GM04503 (cell line): ENCODE results near the gene PARP11.
"Not testable (repeated sequence)": the region's sequence is repeated elsewhere in the genome, so short reads cannot be mapped to it uniquely, and the experiment has no call there.

Experiments used
- DNase-seq: peaks from one replicate; pipeline ENCODE4 v3.0.0-alpha.2; 2012; ENCODE audit warnings: low read depth

The PARP11 gene

DNA sequence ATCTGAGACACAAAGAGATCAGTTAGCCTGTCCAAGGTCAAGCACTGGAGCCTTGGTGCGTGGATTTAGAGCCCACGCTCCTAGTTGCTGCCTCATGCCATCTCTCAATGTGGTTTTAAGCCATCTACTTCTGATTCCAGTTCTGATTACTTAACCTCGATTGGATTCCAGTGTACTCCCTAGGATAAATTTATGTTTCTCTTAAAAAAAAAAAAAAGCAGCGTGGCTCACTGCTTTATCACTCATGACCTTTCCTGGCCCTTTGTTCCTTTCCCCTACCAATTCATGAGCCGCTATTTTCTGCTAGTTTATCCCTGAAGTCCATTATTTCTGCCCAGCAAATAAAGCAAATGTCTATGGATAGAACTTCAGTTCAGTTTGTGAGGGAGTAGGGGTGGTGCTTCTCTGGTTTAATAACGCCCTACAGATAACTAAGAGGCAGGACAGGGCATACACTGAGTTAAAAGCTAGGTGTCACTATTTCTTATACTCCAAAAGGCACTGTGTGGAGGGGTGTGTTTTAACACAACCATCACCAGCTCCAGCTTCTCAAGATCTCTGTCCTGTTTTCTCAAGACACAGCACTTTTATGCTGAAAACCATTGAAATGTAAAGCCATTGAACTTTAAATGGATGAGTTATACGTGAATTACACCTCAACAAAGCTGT lies 9.8 kb upstream of the PARP11 start:
- no peak for DNase-seq

DNA sequence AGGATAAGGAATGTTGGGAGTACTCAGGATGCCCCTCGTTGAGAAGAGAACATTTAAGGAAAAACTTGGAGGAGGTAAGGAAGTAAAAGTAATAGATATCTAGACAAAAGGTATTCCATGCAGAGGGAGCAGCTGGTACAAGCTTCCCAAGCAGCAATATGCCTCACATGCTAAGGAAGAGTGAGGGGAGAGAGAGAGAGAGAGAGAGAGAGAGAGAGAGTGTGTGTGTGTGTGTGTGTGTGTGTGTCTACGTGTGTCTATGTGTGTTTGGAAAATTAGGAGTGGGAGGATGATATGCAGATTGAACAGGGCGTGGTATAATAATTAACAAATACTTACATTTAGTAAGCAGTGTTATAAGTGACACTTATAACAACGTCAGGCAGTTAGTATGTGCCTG lies 9.2 kb upstream of the PARP11 start:
- DNase-seq, result no peak

DNA sequence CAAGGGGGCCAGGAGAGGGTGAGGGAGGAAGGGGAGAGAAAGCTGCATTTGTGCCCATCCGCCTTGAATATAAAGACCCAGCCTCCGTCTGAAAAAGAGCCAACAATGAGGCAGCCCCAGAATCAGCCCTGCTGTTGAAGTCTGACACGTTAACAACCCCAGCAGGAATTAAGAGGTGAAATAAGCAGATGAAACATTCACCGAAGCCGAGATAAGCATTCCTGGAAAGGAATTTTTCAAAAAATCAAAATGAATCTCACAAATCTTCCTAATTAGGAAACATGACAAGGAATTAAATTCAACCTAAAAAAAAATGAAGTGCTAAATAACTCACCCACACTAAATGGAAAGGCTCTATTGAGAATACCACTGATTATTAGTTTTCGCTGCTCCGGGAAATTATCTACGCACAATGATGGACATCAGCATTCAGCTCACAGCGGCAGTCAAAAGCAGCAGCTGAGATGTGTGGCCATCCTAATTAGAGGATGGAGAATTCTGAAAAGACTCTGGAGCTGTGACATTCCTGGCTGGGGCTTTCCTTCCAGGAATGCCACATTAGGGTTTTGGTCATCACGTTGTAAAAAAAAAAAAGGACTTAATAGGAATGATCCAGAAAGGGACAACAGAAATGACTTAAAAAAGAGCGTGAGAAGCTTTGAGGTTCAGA lies 8.2 kb upstream of the PARP11 start:
- DNase-seq, result no peak

DNA sequence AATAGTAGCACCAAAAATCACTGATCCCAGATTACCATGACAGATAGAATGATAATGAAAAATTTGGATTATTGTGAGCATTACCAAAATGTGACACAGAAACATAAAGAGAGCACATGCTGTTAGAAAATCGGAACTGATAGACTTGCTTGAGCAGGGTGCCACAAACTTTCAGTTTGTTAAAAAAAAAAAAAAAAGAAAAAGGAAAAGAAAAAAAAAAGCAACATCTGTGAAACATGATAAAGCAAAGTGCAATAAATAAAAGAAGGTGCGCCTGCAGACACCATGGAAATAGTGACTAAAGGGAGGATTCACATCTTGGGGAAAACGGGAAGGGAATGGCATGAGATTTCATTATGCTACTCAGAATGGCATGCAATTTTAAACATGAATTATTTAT lies 6.6 kb upstream of the PARP11 start:
- no peak for DNase-seq

DNA sequence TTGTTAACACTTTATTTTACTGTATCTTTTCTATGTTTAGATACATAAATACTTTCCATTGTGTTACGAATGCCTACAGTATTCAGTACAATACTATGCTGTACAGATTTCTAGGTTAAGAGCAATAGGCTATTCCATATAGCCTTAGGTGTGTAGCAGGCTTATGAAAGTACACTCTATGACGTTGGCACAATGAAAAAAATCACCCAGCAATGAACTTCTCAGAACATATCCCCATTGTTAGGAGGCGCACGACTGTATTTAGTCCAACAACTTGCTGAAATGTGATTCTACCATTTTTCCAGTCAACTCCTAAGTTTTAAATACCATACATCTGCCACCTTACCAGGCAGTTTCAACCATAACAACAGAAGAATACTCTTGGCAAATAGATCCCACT lies 1.8 kb downstream of the PARP11 start:
- no peak for DNase-seq

DNA sequence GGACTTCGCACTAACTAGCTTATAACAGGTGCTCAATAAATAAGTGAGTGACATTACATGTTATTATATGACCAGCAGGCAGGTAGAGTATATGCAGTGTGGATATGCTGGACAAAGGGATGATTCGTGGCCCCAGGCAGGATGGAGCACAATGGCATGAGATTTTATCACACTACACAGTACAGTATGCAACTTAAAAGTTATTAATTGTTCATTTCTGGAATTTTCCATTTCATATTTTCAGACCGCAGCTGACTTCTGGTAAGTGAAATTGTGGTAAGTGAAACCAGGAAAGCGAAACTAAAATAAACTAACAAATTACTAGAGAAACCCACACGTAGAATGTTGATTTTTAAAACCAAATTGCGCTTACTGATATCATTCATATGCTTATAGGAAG lies 3.3 kb downstream of the PARP11 start:
- DNase-seq, result no peak

DNA sequence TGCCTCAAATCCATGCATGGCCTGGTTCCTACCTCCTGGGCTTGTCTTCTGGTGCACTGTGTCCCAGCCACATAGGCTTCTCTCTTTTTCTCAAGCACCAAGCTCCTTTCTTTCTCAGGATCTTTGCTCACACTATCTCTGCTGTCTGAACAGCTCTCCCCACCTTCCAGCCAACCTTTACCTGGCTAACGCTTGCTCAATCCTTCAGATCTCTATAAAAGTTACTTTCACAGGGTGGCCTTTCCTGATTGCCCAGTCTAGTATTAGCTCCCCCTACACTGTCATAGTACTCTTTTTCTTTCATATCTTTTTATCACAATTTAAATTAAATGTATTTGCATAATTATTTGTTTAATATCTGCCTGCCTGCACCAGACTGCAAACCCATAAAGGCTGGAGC lies 3.8 kb downstream of the PARP11 start:
- no peak for DNase-seq

DNA sequence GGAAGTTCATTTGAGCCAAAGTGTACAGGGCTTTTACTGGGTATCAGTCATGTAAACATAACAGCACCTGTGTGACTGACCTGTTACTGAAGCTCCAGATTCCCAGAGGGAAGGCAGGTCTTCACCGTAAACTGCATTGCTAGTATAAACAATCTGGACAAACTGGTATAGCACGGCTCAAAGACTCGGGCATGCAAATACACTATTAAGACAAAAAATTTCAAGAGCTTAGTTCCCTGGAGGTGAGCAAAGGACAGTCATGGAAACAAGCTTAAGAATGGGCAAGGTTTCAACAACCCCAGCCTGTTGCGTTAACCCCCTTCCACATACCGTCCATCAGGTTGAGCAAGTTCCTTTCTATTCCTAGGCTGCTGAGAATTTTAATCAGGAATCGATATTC lies 9.4 kb downstream of the PARP11 start:
- DNase-seq, result no peak

DNA sequence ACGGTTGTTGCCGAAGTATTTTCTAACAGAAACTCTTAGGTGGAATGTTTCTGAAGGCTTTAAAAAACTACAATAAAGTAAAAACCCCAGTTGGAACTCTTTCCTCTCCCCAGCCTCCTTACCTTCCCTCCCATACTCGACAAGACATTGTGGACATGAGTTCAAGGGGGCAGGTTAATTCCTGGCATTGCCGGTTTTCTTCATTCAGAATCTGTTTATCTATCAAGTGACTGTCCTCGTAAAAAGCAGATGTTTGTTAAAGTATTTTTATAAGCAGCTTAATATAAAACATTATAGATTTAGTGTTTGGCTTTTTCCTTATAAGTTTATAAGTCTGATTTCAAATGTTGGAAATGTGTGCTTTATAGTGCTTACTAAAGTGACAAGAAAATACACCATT lies 30.7 kb downstream of the PARP11 start:
- no peak for DNase-seq

DNA sequence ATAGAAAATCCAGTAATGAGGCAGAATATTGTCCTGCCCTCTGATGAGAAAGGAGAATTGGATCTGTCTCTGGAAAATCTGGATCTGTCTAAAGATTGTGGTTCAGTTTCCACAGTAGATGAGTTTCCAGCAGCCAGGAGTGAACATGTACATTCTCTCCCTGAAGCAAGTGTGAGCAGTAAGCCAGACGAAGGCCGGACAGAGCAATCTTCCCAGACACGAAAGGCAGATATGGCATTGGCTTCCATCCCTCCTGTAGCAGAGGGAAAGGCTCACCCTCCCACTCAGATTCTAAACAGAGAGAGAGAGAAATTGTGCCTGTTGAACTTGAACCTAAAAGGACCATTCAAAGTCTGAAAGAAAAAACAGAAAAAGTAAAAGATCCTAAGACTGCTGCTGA lies 31.4 kb downstream of the PARP11 start:
- no peak for DNase-seq

DNA sequence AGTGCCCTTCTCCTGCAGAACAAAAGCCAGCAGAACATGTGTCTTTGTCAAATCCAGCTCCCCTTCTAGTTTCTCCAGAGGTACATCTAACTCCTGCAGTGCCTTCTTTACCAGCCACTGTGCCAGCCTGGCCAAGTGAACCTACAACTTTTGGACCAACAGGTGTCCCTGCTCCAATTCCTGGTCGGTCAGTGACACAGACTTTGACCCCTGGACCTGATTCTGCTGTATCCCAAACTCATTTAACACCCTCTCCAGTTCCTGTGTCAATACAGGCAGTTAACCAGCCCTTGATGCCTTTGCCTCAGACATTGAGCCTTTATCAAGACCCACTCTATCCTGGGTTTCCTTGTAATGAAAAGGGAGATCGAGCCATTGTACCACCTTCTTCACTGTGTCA lies 32.4 kb downstream of the PARP11 start:
- not testable (repeated sequence) for DNase-seq

DNA sequence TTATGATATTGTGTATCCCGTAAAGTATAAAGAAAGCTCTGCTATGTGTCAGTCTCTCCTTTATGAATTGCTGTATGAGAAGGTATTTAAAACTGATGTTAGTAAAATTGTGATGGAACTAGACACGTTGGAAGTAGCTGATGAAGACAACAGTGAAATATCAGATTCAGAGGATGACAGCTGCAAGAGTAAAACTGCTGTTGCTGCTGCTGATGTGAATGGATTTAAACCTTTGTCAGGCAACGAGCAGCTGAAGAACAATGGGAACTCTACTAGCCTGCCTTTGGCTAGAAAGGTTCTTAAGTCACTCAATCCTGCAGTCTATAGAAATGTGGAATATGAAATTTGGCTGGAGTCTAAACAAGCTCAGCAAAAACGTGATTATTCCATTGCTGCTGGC lies 33.5 kb downstream of the PARP11 start:
- DNase-seq, result not testable (repeated sequence)

DNA sequence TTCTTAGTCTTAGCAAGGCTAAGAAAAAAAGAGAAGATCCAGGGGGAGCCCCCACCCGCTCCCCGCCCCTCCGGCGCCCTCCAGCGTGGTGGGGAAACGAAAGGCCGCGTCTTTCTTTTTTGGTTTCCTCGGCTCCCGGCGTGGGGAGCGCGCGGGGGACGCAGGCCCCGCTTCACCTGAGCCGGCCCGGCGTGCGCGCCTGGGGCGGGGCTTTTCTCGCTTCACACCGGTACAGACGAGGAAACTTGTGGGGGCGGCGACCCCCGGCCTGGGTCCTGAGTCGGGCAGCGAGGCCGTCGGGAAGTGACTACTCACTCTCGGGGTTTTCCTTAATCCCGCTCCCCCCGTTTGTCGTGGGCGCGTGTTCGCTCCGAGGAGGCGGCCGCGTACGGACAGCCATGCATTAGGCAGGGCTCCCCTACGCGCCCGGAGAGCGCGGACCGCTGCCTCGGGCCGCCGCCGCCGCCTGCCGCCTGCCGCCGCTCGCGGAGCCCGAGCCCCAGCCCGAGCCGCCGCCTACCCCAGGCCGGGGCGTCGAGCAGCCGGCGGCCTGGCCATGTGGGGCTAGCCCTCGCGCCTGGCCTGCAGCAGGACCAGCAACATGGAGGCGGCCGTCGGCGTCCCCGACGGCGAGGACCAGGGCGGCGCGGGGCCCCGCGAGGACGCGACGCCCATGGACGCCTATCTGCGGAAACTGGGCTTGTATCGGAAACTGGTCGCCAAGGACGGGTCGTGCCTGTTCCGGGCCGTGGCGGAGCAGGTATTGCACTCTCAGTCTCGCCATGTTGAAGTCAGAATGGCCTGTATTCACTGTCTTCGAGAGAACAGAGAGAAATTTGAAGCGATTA lies 34.3 kb downstream of the PARP11 start:
- not testable (repeated sequence) for DNase-seq

DNA sequence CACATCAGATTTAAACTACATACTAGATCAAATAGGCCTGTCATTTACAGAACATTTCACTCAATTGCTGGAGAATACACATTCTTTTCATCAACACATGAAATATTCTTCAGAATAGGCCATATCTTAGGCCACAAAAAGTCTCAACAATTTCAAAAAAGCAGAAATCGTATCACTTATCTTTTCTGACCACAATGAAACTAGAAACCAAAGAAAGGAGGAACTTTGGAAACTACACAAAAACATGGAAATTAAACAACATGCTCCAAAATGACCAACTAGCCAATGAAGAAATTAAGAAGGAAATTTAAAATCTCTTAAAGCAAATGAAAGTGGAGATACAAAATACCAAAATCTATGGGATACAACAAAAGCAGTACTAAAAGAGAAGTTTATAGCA lies 35.1 kb downstream of the PARP11 start:
- DNase-seq, result no peak

DNA sequence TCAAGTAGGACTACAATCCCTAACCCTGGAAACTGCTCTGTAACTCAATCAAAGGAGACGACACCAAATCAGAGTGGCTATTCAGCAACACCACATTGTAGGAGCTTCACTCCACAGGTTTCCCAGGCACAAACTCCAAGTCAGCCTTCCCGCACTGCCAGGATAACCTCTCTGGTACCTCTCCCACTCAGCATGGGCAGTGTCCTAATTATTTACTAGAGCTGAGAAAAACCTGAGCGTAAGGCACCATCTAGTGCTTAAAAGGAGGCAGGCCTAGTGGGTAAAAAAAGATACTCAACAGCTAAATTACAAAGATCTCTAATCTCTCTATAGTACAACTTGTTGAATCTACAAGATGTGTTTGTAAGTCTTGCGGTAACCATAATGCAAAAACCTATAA lies 36.1 kb downstream of the PARP11 start:
- no peak for DNase-seq

DNA sequence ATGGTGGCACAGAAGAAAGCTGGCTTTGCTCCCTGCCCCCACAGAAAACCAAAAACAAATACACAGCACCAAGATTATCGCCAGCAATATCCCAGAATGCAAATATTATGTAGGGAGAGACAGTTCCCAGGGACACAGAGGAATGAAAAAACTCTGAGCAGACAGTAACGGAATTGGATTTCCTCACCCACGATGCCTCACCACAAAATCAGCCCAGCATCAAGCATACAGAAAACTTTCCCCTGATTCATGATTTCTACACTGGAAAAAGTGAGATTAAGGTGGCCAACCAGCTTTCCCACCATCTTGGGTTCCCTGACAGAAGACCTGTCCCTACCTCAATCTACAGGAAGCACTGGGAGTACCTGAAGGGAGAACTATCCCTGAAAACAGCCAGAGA lies 36.6 kb downstream of the PARP11 start:
- no peak for DNase-seq

DNA sequence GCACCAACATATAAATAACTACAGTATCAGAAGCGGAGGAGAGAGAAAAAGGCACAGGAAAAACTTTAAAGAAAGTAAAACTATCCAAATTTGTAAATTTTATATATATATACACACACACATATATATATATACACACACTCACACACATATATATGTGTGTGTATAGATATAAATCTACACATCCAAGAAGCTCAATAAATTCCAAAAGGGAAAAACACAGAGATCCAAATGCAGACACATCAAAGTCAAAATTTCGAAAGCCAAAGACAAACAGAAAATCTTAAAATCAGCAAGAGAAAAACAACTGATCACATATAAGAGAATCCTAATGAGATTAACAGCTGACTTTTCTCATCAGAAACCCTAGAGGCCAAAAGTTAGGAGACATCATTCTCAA lies 37.3 kb downstream of the PARP11 start:
- DNase-seq, result no peak

DNA sequence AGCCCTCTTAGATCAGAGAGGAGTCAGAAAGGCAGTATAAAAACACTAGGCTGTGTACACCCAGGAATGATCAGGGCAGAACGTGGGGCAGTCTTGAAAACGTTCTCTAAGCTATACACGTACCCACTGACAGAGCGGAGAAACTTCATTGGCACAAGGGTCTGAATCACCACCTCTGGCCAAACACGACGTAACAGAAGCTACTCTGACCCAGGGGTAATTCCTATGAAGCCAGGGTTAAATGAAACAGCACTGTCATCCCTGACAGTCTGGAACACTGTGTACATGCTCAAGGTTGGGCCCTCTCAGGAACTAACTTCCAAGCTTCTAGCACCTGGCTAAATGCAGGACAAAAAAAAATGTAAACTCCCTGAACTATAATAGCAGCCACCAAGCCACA lies 38.4 kb downstream of the PARP11 start:
- DNase-seq, result no peak

DNA sequence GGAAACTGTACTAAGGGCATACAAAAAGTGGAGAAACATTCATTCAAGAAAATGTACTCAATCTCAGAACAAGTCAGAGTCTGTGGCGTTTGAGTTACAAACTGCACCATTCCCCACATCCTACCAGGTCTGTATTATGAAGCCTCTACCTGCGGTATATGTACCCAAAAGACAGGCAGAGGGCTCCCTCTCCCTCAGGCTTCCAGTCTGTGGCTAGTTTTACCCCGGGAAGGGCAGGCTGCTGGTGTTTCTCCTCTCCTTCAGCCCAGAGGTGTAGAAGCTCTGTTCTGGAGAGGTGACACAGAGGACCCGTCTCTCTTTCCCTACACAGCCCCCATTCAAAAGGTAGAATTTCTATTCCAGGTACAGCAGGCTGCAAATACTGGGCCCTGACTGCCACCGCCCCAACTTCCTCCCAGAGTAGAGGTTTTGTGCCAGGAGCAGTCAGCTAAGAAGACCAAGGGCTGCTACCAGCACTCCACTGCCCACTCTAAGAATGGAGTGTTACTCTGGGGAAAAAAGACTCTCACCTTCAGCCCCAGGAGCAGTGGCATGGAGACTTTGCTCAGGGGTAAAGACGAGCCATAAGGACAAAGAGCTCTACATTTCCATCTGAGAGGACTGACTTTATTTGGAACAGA lies 39.4 kb downstream of the PARP11 start:
- DNase-seq, result no peak

DNA sequence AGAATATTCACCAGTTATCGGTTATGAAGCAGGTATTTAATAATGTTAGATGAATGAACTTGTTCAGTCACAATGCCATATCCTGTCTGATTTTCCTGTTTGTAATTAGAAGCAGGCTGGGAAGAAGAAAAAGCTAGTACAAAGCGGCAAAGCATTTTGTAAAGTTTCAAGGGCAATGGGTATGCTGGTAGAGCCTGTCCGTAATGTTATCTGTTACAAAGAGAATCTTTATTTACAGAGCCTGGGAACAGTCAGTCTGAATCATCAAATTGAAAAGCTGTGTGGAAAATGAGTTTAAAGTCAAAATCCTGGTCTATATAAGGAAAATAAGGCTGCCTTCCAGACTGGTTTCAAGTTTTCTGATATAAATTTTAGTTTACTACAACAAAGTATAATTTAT lies 40.5 kb downstream of the PARP11 start:
- no peak for DNase-seq

DNA sequence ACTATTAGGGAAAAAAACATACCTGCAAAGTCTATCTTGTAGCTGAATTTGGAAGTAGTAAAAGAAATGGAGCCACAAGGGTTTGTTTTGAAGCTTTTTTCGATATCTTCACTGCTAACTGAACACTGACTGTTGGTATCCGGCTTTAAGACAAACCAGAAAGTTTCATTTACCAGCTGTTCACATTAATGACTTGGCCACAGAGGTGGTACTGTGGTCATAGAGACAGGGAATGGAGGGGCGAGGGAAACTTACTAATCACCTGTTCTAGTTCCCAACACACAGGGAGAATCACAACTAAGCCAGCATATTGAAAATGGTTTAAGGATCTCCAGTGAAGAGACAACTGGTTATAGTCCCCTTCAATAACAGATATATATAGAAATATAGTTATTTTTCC lies 44.3 kb downstream of the PARP11 start:
- no peak for DNase-seq

DNA sequence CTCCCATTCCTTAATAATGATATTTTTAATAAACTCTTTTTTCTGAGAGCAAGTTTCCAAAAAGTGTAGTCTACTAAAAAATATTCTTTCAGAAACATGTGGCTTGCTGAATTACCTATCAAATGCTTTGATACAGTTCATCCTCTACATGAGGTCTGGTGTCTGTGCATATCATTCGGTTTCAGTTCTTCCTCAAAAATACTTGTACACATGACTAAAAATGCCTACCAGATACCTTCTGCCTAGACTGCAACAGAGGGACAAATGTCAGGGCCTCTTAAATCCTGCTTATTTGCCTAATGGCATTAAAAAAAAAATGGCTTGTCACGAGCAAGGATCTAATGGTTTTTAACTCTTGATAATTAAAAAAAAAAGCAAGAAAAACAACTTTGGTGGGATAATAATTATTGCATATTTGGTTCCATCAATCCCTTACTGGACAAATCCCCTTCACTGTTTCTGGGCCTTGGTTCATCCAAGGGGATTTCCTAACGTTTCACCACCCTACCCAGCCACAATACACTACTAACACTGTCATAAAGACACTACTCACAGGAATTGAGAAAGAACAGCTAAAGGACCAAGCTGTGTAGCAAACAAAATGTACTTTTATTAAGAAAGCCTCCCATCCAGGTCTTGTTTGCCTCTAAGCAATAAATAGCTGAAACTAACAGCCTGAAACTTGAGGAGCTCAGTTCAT lies 45.7 kb downstream of the PARP11 start:
- no peak for DNase-seq
